HepG2 (cell line): ENCODE measurements around the gene RPS6KA3. TPM values are rescaled to one million over a fixed set of nuclear protein-coding genes. Genes with fewer than 3 reads are reported as not detected.

Source experiments
- BATF2 ChIP-seq: sonication (generic); formaldehyde crosslinking; IDR thresholded peaks from 2 replicates; pipeline ENCODE4 v1.8.0; 2022; ENCODE audit warnings: mild to moderate bottlenecking, missing genetic modification reagents, moderate library complexity
- EP300 ChIP-seq, 3 experiments: sonication (generic) in 1 of 3; formaldehyde crosslinking in 1 of 3; IDR thresholded peaks; 2 replicates each; pipeline versions ENCODE4 v1.5.1 to v1.6.1; 2011 to 2020; ENCODE audit warnings: low read depth in 2 of 3, low read length in 2 of 3, borderline replicate concordance in 1 of 3, improper control_type of control experiment in 1 of 3, mild to moderate bottlenecking in 1 of 3, missing genetic modification reagents in 1 of 3, moderate library complexity in 1 of 3
- ETV5 ChIP-seq: IDR thresholded peaks from 2 replicates; pipeline ENCODE4 v1.6.1; 2018; ENCODE audit warnings: missing biosample characterization, missing genetic modification reagents, inconsistent platforms, borderline replicate concordance
- FIP1L1 ChIP-seq: fragments of 200-400 bp; formaldehyde crosslinking; IDR thresholded peaks from 2 replicates; pipeline ENCODE4 v1.6.1; 2018; ENCODE audit warnings: low read depth, mild to moderate bottlenecking, low read length, moderate library complexity, borderline replicate concordance; ENCODE audit not compliant: insufficient read depth
- GATA4 ChIP-seq: sonication (generic); IDR thresholded peaks from 2 replicates; pipeline ENCODE4 v1.6.1; 2016; ENCODE audit warnings: antibody characterized with exemption, low read depth, borderline replicate concordance
- HNF1A ChIP-seq, 2 experiments: sonication (generic) in 1 of 2; formaldehyde crosslinking in 1 of 2; IDR thresholded peaks; 2 replicates each; pipeline versions ENCODE4 v1.4.0 to v1.6.1; 2016 to 2020; ENCODE audit warnings: borderline replicate concordance in 1 of 2, low read depth in 1 of 2, mild to moderate bottlenecking in 1 of 2, missing genetic modification reagents in 1 of 2
- KAT2B ChIP-seq: fragments of 150-350 bp; IDR thresholded peaks from 2 replicates; pipeline ENCODE4 v1.6.1; 2014; ENCODE audit warnings: low read depth, low read length, borderline replicate concordance
- NONO ChIP-seq, 2 experiments: fragments of 450-650 bp in 1 of 2; sonication (generic) in 1 of 2; formaldehyde crosslinking in 1 of 2; IDR thresholded peaks in 1 of 2; conservative IDR thresholded peaks in 1 of 2; 2 replicates each; pipeline versions ENCODE4 v1.6.1 to v1.8.0; 2017 to 2022; ENCODE audit warnings: mild to moderate bottlenecking in 1 of 2, missing genetic modification reagents in 1 of 2, moderate library complexity in 1 of 2
- SIX4 ChIP-seq: sonication (generic); formaldehyde crosslinking; IDR thresholded peaks from 2 replicates; pipeline ENCODE4 v1.4.0; 2020; ENCODE audit warnings: missing genetic modification reagents
- SNAPC5 ChIP-seq: sonication (generic); formaldehyde crosslinking; IDR thresholded peaks from 2 replicates; pipeline ENCODE4 v1.8.1; 2023; ENCODE audit warnings: mild to moderate bottlenecking, missing genetic modification reagents, borderline replicate concordance
- SRSF4 ChIP-seq: fragments of 200-400 bp; formaldehyde crosslinking; IDR thresholded peaks from one replicate; pipeline ENCODE4 v1.6.1; 2018; ENCODE audit warnings: mild to moderate bottlenecking, low read depth, low read length, moderate library complexity; ENCODE audit not compliant: poor library complexity, severe bottlenecking
- STAT6 ChIP-seq: sonication (generic); formaldehyde crosslinking; IDR thresholded peaks from 2 replicates; pipeline ENCODE4 v1.4.0; 2020; ENCODE audit warnings: missing genetic modification reagents, mild to moderate bottlenecking, borderline replicate concordance
- THAP11 ChIP-seq: IDR thresholded peaks from 2 replicates; pipeline ENCODE4 v1.6.1; 2016; ENCODE audit warnings: missing biosample characterization, missing genetic modification reagents
- ZBTB44 ChIP-seq: sonication (generic); formaldehyde crosslinking; IDR thresholded peaks from 2 replicates; pipeline ENCODE4 v1.4.0; 2020; ENCODE audit warnings: missing genetic modification reagents
- ZFP90 ChIP-seq: sonication (generic); formaldehyde crosslinking; IDR thresholded peaks from 2 replicates; pipeline ENCODE4 v1.8.0; 2022; ENCODE audit warnings: missing genetic modification reagents, mild to moderate bottlenecking, inconsistent platforms, borderline replicate concordance
- ZNF629 ChIP-seq: sonication (generic); formaldehyde crosslinking; conservative IDR thresholded peaks from 2 replicates; pipeline ENCODE4 v1.5.0; 2020; ENCODE audit warnings: missing genetic modification reagents
- polyA plus RNA-seq, 8 experiments: library from polyadenylated mRNA; depleted of rRNA in 3 of 8; stranded (reverse) in 7 of 8; unstranded in 1 of 8; fragments of >200 nt; fragmentation: Illumina TruSeq in 4 of 8; extraction: Trizol in 4 of 8; gene quantifications; 2 replicates each; pipeline versions ENCODE4 v1.2.1 to v1.2.3, GENCODE V29; 2011 to 2016; ENCODE audit warnings: low read depth in 4 of 8, missing spikeins in 1 of 8, mixed read lengths in 1 of 8; ENCODE audit not compliant: insufficient read depth in 1 of 8
- total RNA-seq, 5 experiments: library from RNA; depleted of rRNA; stranded (reverse); fragments of >200 nt; fragmentation: Illumina TruSeq; extraction: Trizol; gene quantifications; 2 replicates each; pipeline ENCODE4 v1.2.3, GENCODE V29; 2016; ENCODE audit warnings: low read depth in 1 of 5

Gene RPS6KA3
- total and polyA plus RNA-seq, 2 of the 13 experiments (the other 11 are each of a cell fraction or from before 2014, with no cell fraction given) = 314 to 357 TPM

- no peak for TF ChIP-seq HNF1A (IDR thresholded peaks at IDR 0.05; ENCODE audit: low read depth)
- peak; percentile 53; the same call in 1 of the 2 replicates for TF ChIP-seq HNF1A (CRISPR knock-in tag; IDR thresholded peaks at IDR 0.05; ENCODE audit: borderline replicate concordance)
- TF ChIP-seq FIP1L1 = no peak
- no peak for TF ChIP-seq ZFP90 (CRISPR knock-in tag)
- TF ChIP-seq ZNF629 (CRISPR knock-in tag) = no peak
- no peak for TF ChIP-seq STAT6 (CRISPR knock-in tag)
- no peak for TF ChIP-seq THAP11 (CRISPR knock-in tag)
- peak; percentile 85 for TF ChIP-seq KAT2B
- peak in 1 of 2 experiments; percentile 94; a peak in 2 of 4 replicates for TF ChIP-seq EP300 (IDR thresholded peaks at IDR 0.05; ENCODE audit: low read depth in 2 of 2, low read length in 2 of 2)
- peak; percentile 73; the same call in 1 of the 2 replicates for TF ChIP-seq EP300 (CRISPR knock-in tag; IDR thresholded peaks at IDR 0.05; ENCODE audit: borderline replicate concordance)
- TF ChIP-seq NONO (IDR thresholded peaks at IDR 0.05) = no peak
- TF ChIP-seq NONO (CRISPR knock-in tag; conservative IDR thresholded peaks at IDR 0.05) = 0 out of 2 replicates have a peak, but pooled peaks have one; percentile 20
- TF ChIP-seq SNAPC5 = no peak
- TF ChIP-seq ETV5 (CRISPR knock-in tag) = peak; percentile 68; the same call in 1 of the 2 replicates
- TF ChIP-seq GATA4 = peak; percentile 91
- peak; percentile 39; the same call in 1 of the 2 replicates for TF ChIP-seq SIX4 (CRISPR knock-in tag)
- TF ChIP-seq BATF2 (CRISPR knock-in tag) = no peak
- no peak for TF ChIP-seq ZBTB44
- no peak for TF ChIP-seq SRSF4
Observed at GRCh38 chrX:20271186-20271585, 4.5 kb upstream of the RPS6KA3 start (continued).
